Kidney (tissue), 14 donors: Measurements from ENCODE around the gene SLC48A1. TPM values are rescaled to one million over a fixed set of nuclear protein-coding genes. Genes with fewer than 3 reads are reported as not detected.

ENCODE experiments used
- DNase-seq, 5 donors: peaks; one replicate each; pipeline ENCODE4 v3.0.0-alpha.2; 2013 to 2020
- FAIRE-seq: peaks from 2 replicates; lab custom pipeline; 2012; peaks lifted over from hg19 to GRCh38; lab: Jason Lieb, UNC
- H3K27ac ChIP-seq, 2 donors: one replicate each; pipeline ENCODE4 v1.7.0; 2013; ENCODE audit warnings: low read depth in 2 of 2, low read length in 2 of 2, inconsistent platforms in 1 of 2
- H3K27me3 ChIP-seq: one replicate; pipeline ENCODE4 v1.7.1; 2013; ENCODE audit warnings: low read length, inconsistent platforms; ENCODE audit not compliant: control insufficient read depth, insufficient read depth
- H3K36me3 ChIP-seq, 3 donors: one replicate each; pipeline versions ENCODE4 v1.7.0 to v1.7.1; 2013; ENCODE audit warnings: low read length in 3 of 3, control low read depth in 1 of 3, inconsistent platforms in 1 of 3; ENCODE audit not compliant: insufficient read depth in 3 of 3, control insufficient read depth in 2 of 3
- H3K4me1 ChIP-seq, 3 donors: one replicate each; pipeline versions ENCODE4 v1.7.0 to v1.7.1; 2013; ENCODE audit warnings: low read length in 3 of 3, inconsistent platforms in 1 of 3, low read depth in 1 of 3; ENCODE audit not compliant: control insufficient read depth in 2 of 3, insufficient read depth in 2 of 3
- H3K4me3 ChIP-seq, 3 donors: one replicate each; pipeline versions ENCODE4 v1.7.0 to v1.8.1; 2013; ENCODE audit warnings: low read length in 3 of 3, control low read depth in 1 of 3, inconsistent platforms in 1 of 3
- H3K9ac ChIP-seq, 3 donors: one replicate each; pipeline versions ENCODE4 v1.7.0 to v1.7.1; 2013; ENCODE audit warnings: low read length in 3 of 3, control low read depth in 1 of 3, inconsistent platforms in 1 of 3
- H3K9me3 ChIP-seq, 3 donors: one replicate each; pipeline versions ENCODE4 v1.7.0 to v1.7.1; 2013; ENCODE audit warnings: low read length in 3 of 3, control low read depth in 1 of 3, inconsistent platforms in 1 of 3; ENCODE audit not compliant: control insufficient read depth in 2 of 3, insufficient read depth in 1 of 3
- CTCF ChIP-seq: IDR thresholded peaks from 3 replicates; pipeline ENCODE4 v1.5.1; 2012; ENCODE audit warnings: mild to moderate bottlenecking, moderate library complexity, borderline replicate concordance; ENCODE audit not compliant: insufficient read depth; ENCODE audit errors: extremely low read depth
- intact Hi-C: fragments of 100-400 bp; cut with DNase I; formaldehyde crosslinking; loops from one replicate; pipeline ENCODE4 v1.11.1; 2022
- polyA plus RNA-seq: library from polyadenylated mRNA; stranded (reverse); fragments of 350-450 nt; fragmentation: Illumina TruSeq; extraction: RNeasy Lipid Tissue Mini Kit (QIAGEN cat#74804); gene quantifications from one replicate; pipeline ENCODE4 v1.2.3, GENCODE V29; 2014; ENCODE audit warnings: low read depth, low replicate concordance; ENCODE audit not compliant: insufficient read depth
- total RNA-seq: library from RNA; stranded (reverse); fragmentation: NEBNext Ultra II Directional; extraction: Animal tissue kit (Norgen Biotek cat#: 25700); gene quantifications from one replicate; pipeline ENCODE4 v1.2.1, GENCODE V29; 2021
- donor health status: control.
- donor health status: control.
- donor health status: control.
- donor health status: control.
- donor health status: control.
- donor health status: DM: yes; HTN: yes; CAD: no.
- donor health status: Normal renal cell carcinoma (clear cell type).

The SLC48A1 gene
- total and polyA plus RNA-seq, 2 donors from 2014 or later, result 56.9 to 69.9 TPM

GRCh38 chr12:47774663-47775062 lies 1.6 kb downstream of the SLC48A1 start:
- FAIRE-seq (no peak), DNase-seq (peak in 1 of 5 donors; percentile 53)
- intact Hi-C loops, result loop anchor here (5.0 kb wide), 1 partner anchor 57 kb away; no protein-coding TSS in a partner anchor
- H3K9me3 ChIP-seq, result no peaks in the 10 kb centered on the region
- no peaks in the 10 kb centered on the region for H3K27me3 ChIP-seq
- peak overlapping the region in 1 of 3 donors; percentile 6 for H3K4me3 ChIP-seq
- no peaks in the 10 kb centered on the region for H3K36me3 ChIP-seq
- H3K9ac ChIP-seq, result peak overlapping the region in 1 of 3 donors; percentile 8
- H3K27ac ChIP-seq, result peak overlapping the region in 1 of 2 donors; percentile 44
- H3K4me1 ChIP-seq, result peaks cover 0 to 43% (median 14%) of the 10 kb centered on the region in 3 donors
- TF ChIP-seq CTCF, result no peak

GRCh38 chr12:47775100-47775911 lies 2.3 kb downstream of the SLC48A1 start:
- no peak for FAIRE-seq
- Histone ChIP-seq H3K36me3 (no peaks in the 10 kb centered on the region), H3K27me3 (no peaks in the 10 kb centered on the region), H3K9me3 (no peaks in the 10 kb centered on the region), H3K27ac (peak overlapping the region; percentile 13 to 44), H3K9ac (peak overlapping the region in 1 of 3 donors; percentile 8), H3K4me3 (peak overlapping the region in 1 of 3 donors; percentile 6), H3K4me1 (peaks cover 0 to 43% (median 14%) of the 10 kb centered on the region in 3 donors)
- intact Hi-C loops, result loop anchor here (5.0 kb wide), 1 partner anchor 58 kb away; no protein-coding TSS in a partner anchor
- no peak for TF ChIP-seq CTCF
- peak in 3 of 5 donors; percentile 52 to 90 (median 58) for DNase-seq

- Histone ChIP-seq H3K9ac (peak overlapping the region in 1 of 3 donors; percentile 51), H3K9me3 (no peaks in the 10 kb centered on the region), H3K4me3 (no peak overlapping the region), H3K27me3 (no peaks in the 10 kb centered on the region), H3K4me1 (peaks cover 0 to 43% (median 14%) of the 10 kb centered on the region in 3 donors), H3K36me3 (peaks cover 0 to 6% (median 0%) of the 10 kb centered on the region in 3 donors), H3K27ac (peak overlapping the region; percentile 24 to 61)
- TF ChIP-seq CTCF, result no peak
- DNase-seq (peak in 1 of 5 donors; percentile 72), FAIRE-seq (no peak)
- intact Hi-C loops, result loop anchor here (5.0 kb wide), 1 partner anchor 59 kb away; no protein-coding TSS in a partner anchor
These were observed 3.6 kb downstream of the SLC48A1 start for GRCh38 chr12:47776471-47777143.
